PC-3 (cell line): ENCODE data around the gene FAM83D. TPM values are rescaled to one million over a fixed set of nuclear protein-coding genes. Genes with fewer than 3 reads are reported as not detected.

Experiments
- ATAC-seq: fragments of 200-7000 bp; cut with Tn5 transposase; 2 replicates; pipeline ENCODE4 v1.9.1; 2020; ENCODE audit warnings: mild to moderate bottlenecking, moderate library complexity
- BruUV-seq: library from RNA; stranded (reverse); fragments of 400-500 nt; replicated peaks from 2 replicates; lab custom pipeline; 2021; lab: Mats Ljungman, UMichigan
- CTCF ChIA-PET: fragments of 300-600 bp; sonication (Branson Sonifier 250); formaldehyde crosslinking; loops from one replicate; lab custom pipeline; 2022; ENCODE audit warnings: antibody characterized with exemption; lab: Charles Lee
- POLR2A ChIA-PET: fragments of 300-600 bp; sonication (Branson Sonifier 250); formaldehyde crosslinking; loops from one replicate; lab custom pipeline; 2022; ENCODE audit warnings: antibody characterized with exemption; ENCODE audit not compliant: unreplicated experiment; lab: Charles Lee
- DNase-seq: peaks from one replicate; pipeline ENCODE4 v3.0.0-alpha.2; 2015
- H2AFZ ChIP-seq: fragments of 300-600 bp; sonication (generic); 2 replicates; pipeline ENCODE4 v1.6.0; 2016; ENCODE audit warnings: antibody characterized with exemption, low read length
- H3F3A ChIP-seq: fragments of 300-600 bp; sonication (generic); one replicate; pipeline ENCODE4 v1.6.0; 2017; ENCODE audit warnings: antibody characterized with exemption, low read length, control low read depth, mild to moderate bottlenecking; ENCODE audit not compliant: unreplicated experiment
- H3K27ac ChIP-seq: fragments of 300-600 bp; sonication (generic); 2 replicates; pipeline ENCODE4 v1.5.1; 2016; ENCODE audit warnings: mild to moderate bottlenecking, low read length
- H3K27me3 ChIP-seq: fragments of 300-600 bp; sonication (generic); 2 replicates; pipeline ENCODE4 v1.6.1; 2016; ENCODE audit warnings: low read length, mixed read lengths
- H3K36me3 ChIP-seq: fragments of 300-600 bp; sonication (generic); 2 replicates; pipeline ENCODE4 v1.6.1; 2016; ENCODE audit warnings: low read depth, mixed run types, low read length, mixed read lengths
- H3K4me1 ChIP-seq: fragments of 300-600 bp; sonication (generic); 2 replicates; pipeline ENCODE4 v1.5.1; 2016; ENCODE audit warnings: low read length; ENCODE audit not compliant: insufficient read depth
- H3K4me2 ChIP-seq: fragments of 300-600 bp; sonication (generic); 2 replicates; pipeline ENCODE4 v1.6.0; 2016; ENCODE audit warnings: low read length
- H3K4me3 ChIP-seq: fragments of 300-600 bp; sonication (generic); 2 replicates; pipeline ENCODE4 v1.5.1; 2016; ENCODE audit warnings: mild to moderate bottlenecking, low read length, mixed read lengths
- H3K79me2 ChIP-seq: fragments of 300-600 bp; sonication (generic); 2 replicates; pipeline ENCODE4 v1.6.1; 2017; ENCODE audit warnings: low read length, mixed read lengths
- H3K9ac ChIP-seq: fragments of 300-600 bp; sonication (generic); 2 replicates; pipeline ENCODE4 v1.6.0; 2016; ENCODE audit warnings: mild to moderate bottlenecking, low read length
- H3K9me2 ChIP-seq: fragments of 300-600 bp; sonication (generic); replicated peaks from 2 replicates; pipeline ENCODE4 v1.6.1; 2016; ENCODE audit warnings: mixed run types, low read length, mixed read lengths
- H3K9me3 ChIP-seq: fragments of 300-600 bp; sonication (generic); 2 replicates; pipeline ENCODE4 v1.6.1; 2016; ENCODE audit warnings: low read length, mixed read lengths
- H4K20me1 ChIP-seq: fragments of 300-600 bp; sonication (generic); 2 replicates; pipeline ENCODE4 v1.6.1; 2016; ENCODE audit warnings: low read length, mixed read lengths
- EZH2 ChIP-seq: fragments of 300-600 bp; sonication (generic); IDR thresholded peaks from one replicate; pipeline ENCODE4 v1.6.1; 2017; ENCODE audit warnings: antibody characterized with exemption, mild to moderate bottlenecking, low read length; ENCODE audit not compliant: unreplicated experiment
- EZH2phosphoT487 ChIP-seq: fragments of 300-600 bp; sonication (generic); IDR thresholded peaks from 2 replicates; pipeline ENCODE4 v1.6.1; 2018; ENCODE audit warnings: mild to moderate bottlenecking, antibody characterized with exemption, low read length, borderline replicate concordance
- intact Hi-C: fragments of 100-400 bp; cut with micrococcal nuclease; formaldehyde crosslinking; loops from 2 replicates; pipeline ENCODE4 v1.9.0; 2023
- total RNA-seq: library from RNA; depleted of rRNA; stranded (reverse); fragments of >200 nt; gene quantifications from 2 replicates; pipeline ENCODE4 v1.2.3, GENCODE V29; 2014
- TF ChIP-seq, protein P1 (sequence below): fragments of 300-600 bp; sonication (generic); conservative IDR thresholded peaks from 2 replicates; pipeline ENCODE4 v1.5.1; 2017; ENCODE audit warnings: antibody characterized with exemption, low read depth, mild to moderate bottlenecking, low read length

Gene FAM83D
- total RNA-seq, 1 experiment from 2014 or later = 69.6 TPM

GRCh38 chr20:38924718-38925117, 1.5 kb upstream of the FAM83D start:
- Histone ChIP-seq H3K79me2 (peaks cover 36% of the 10 kb centered on the region), H3K9me2 (no peaks in the 10 kb centered on the region), H3K9ac (no peak overlapping the region), H2AFZ (no peak overlapping the region), H4K20me1 (peaks cover 17% of the 10 kb centered on the region), H3F3A (no peaks in the 10 kb centered on the region), H3K27ac (no peak overlapping the region), H3K4me3 (no peak overlapping the region), H3K27me3 (peaks cover 16% of the 10 kb centered on the region), H3K4me1 (peaks cover 28% of the 10 kb centered on the region), H3K9me3 (no peaks in the 10 kb centered on the region), H3K36me3 (no peaks in the 10 kb centered on the region; the same call in 1 of the 2 replicates), H3K4me2 (no peak overlapping the region)
- intact Hi-C loops = no loop called here
- POLR2A ChIA-PET = no interaction called here
- no peak for DNase-seq
- no peak for ATAC-seq
- BruUV-seq = no TSS peak
- CTCF ChIA-PET = no interaction called here
- no peak for TF ChIP-seq EZH2
- TF ChIP-seq, protein P1, sequence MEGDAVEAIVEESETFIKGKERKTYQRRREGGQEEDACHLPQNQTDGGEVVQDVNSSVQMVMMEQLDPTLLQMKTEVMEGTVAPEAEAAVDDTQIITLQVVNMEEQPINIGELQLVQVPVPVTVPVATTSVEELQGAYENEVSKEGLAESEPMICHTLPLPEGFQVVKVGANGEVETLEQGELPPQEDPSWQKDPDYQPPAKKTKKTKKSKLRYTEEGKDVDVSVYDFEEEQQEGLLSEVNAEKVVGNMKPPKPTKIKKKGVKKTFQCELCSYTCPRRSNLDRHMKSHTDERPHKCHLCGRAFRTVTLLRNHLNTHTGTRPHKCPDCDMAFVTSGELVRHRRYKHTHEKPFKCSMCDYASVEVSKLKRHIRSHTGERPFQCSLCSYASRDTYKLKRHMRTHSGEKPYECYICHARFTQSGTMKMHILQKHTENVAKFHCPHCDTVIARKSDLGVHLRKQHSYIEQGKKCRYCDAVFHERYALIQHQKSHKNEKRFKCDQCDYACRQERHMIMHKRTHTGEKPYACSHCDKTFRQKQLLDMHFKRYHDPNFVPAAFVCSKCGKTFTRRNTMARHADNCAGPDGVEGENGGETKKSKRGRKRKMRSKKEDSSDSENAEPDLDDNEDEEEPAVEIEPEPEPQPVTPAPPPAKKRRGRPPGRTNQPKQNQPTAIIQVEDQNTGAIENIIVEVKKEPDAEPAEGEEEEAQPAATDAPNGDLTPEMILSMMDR = no peak
- no peak for TF ChIP-seq EZH2phosphoT487

DNA sequence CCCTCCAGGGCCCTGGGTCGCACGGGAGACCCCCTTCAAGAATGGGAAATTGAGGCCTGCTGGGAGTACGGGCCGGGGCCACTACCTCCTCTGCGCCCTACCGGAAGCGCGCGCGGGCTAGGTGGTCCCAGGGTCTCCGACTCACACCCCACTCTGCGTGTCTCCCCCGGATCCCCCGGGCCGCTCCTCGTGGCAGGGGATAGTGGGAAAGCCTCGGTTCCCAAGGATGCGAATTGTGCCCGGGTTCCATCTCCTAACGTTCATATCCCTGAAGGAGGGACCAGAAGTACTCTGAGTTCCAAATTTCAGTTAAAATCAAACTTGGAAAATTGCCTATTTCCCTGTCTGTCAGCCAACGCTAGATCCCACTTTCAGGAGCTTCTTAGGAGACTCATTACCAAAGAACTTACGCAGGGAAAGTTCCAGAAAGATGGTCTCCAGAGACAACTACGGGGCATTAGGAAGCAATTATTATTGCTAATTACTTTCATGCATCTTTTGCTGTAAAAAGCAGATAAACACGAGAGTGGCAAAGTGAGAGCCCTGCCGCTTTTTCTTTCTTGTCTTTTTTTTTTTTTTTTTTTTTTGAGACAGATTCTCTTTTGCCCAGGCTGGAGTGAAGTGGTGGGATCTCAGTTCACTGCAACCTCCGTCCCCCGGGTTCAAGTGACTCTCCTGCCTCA, 858 bp downstream of the FAM83D start:
- Histone ChIP-seq H3K9me2 (no peaks in the 10 kb centered on the region), H4K20me1 (peaks cover 35% of the 10 kb centered on the region), H3K4me1 (peaks cover 35% of the 10 kb centered on the region), H3K27me3 (no peaks in the 10 kb centered on the region), H2AFZ (peak overlapping the region; percentile 78), H3K9ac (peak overlapping the region; percentile 91), H3K79me2 (peaks cover 59% of the 10 kb centered on the region), H3K4me2 (peak overlapping the region; percentile 94), H3K4me3 (peak overlapping the region; percentile 95), H3K27ac (peak overlapping the region; percentile 10; the same call in 1 of the 2 replicates), H3K9me3 (no peaks in the 10 kb centered on the region), H3K36me3 (peaks cover 10% of the 10 kb centered on the region; the same call in 1 of the 2 replicates), H3F3A (no peaks in the 10 kb centered on the region)
- TF ChIP-seq EZH2phosphoT487 (no peak), EZH2 (no peak)
- TF ChIP-seq, protein P1 = no peak
- DNase-seq (peak; percentile 22), ATAC-seq (no peak)
- TSS peak; percentile 42 for BruUV-seq
- ChIA-PET CTCF (interaction anchor here (0.7 to 1.7 kb wide), 2 partner anchors 123 to 177 kb away, joined by 3 to 6 read pairs; no protein-coding TSS in a partner anchor), POLR2A (interaction anchor here (0.6 kb wide), 1 partner anchor 35 kb away, joined by 3 read pairs; the partner anchor contains the start of gene DHX35)
- intact Hi-C loops = loop anchor here (1.0 kb wide), 2 partner anchors 35 to 121 kb away; partner anchors contain the start of gene DHX35
